DMS153 treated with DMSO at 0.1 percent for 48 hours (cell line): ENCODE results near the gene AUTS2.

ENCODE experiments used
- DNase-seq: peaks from one replicate; lab custom pipeline; 2025; ENCODE audit not compliant: unreplicated experiment; lab: John Stamatoyannopoulos, UW

AUTS2 gene

DNA sequence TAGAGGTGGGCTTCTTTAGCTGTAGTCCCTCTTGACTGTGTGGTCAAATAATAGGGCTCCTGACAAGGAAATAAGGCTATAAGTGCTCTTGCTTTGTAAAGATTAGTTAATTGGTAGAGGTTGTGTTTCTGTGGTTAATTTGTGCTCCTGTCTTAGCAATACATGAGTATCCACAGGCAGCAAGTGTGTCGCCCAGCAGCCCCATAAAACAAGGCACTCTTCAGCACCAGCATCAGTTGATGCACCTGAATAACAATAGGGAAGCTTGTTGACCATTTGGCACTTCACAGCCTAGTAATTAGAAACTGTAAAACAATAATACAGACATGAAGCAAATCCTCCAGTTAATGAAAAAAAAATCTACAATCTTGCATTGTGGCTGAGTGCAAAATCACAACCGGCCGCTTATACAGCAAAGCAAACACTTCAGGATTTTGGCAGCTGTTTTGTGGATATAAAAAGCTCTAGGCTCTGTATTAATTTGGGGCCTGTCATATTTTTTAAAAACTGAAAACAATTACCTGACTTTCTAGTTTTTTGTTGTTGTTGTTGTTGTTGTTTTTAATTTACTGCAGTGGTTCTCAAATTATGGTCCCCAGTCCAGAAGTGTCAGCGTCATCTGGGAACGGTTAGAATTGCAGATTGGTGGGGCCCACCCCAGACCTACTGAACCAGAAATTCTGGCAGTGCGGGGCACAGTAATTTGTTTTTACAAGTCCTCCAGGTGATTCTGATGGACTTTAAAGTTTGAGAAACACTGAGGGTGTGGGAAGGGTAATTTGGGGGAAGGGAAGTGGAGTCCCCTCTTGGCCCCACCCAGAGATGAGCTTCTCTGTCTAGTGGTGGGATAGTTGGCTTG, 56.8 kb downstream of the AUTS2 start:
- DNase-seq: peak; percentile 69

DNA sequence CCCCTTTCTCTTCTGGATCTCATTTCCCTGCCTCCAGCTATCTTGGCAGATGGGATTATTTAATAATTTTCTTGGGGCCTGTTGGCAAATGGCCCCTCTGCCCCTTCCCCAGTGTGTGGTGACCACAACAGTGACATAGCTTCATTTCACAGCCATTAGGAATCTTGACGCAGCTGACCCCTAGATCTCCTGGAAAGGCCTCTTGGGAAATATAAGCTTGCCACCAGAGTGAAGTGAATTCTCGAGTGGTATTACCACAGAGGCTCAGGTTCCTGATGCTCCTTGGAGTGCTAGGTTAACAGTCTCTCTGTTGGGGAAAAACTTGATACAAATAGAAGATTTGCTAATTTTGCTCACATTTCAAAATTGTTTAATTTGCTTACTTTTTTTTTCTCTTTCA, 57.8 kb downstream of the AUTS2 start:
- no peak for DNase-seq

DNA sequence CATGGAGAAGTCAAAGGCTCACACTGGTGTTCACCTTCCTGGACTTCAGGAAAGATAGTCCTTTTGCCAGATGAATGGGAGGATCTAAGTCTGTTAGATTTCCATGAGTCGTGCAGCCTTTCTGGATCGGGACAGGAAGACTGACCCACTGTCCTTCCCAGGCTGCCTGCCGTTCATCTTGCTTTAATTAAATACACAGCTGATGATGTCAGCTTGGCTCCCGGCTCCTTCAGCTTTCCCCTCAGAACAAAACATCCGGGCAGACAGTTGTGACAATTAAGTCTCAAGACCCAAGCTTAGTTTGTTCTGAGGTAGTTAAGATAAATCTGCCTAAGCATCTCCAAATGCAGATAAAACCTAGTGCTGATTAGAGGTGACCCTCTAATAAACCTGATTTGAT, 58.6 kb downstream of the AUTS2 start:
- DNase-seq: no peak

DNA sequence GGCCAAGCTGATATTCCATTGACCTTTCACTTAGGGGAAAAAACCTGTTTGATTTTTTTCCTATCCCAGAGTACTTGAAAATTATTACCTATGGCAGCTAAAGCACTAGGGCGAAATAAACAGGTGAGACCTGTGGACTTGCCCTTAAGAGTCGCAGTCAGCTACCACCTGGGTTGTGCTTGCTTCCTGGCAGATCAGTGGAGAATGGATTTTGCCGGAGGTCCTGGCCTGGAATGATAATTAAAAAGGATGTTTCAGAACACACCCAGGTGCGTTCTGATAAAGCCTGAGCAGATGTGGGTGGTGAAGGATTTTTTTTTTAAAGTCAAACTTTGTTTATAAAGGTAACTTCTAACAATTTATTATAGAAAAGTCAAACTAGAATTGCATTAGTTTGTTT, 59.1 kb downstream of the AUTS2 start:
- peak; percentile 41 for DNase-seq

DNA sequence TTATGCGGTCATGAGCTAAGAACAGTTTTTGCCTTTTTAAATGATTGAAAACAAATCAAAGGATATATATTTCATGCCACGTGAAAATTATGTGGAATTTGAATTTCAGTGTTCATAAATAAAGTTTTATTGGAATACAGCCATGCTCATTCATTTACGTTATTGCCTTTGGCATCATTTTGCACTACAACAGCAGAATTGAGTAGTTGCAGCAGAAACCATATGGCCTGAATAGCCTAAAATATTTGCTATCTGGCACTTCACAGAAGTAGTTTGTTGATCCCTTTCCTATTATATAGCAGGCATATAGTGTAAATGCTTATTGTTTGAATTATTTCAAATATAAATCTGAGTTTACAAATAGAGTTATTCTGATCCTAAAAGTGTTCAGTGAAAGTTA, 59.7 kb downstream of the AUTS2 start:
- DNase-seq: no peak

DNA sequence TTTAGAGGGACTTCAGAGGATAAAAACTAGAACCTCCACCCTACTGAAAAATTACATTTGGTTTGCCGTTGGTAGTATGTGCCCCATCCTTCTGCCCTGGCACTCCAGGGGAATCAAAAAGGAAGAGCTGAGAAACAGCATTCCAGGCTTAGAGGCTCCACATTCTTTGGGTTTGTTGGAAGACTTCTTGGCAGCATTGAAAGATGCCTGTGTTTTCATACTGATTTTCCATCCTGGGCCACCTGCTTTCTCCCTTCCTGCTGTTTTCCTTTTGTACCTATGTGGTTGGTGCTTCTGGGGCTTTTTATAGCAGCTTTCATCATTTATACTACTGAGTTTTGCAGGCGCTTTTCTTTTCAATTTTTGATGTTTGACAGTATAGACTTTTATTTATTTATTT, 61.7 kb downstream of the AUTS2 start:
- no peak for DNase-seq

DNA sequence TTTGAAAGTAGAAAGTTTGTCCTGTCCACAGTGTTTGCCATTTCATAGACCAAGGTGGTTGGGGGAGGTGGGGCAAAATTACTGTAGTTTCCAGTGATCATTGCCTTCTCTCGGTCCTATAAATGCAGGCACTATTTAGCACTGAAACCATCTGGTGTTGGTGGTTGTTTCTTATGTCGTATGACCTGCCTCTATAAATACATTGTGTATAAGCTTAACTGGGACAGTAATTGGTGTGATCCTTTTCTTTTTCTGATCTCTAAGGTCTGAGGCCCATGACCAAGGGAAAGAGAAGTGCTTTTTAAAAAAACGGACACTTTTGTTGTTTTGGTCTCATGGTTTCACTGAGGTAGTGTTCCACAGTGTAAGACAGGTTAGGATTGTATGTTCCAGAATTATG, 63.1 kb downstream of the AUTS2 start:
- no peak for DNase-seq

DNA sequence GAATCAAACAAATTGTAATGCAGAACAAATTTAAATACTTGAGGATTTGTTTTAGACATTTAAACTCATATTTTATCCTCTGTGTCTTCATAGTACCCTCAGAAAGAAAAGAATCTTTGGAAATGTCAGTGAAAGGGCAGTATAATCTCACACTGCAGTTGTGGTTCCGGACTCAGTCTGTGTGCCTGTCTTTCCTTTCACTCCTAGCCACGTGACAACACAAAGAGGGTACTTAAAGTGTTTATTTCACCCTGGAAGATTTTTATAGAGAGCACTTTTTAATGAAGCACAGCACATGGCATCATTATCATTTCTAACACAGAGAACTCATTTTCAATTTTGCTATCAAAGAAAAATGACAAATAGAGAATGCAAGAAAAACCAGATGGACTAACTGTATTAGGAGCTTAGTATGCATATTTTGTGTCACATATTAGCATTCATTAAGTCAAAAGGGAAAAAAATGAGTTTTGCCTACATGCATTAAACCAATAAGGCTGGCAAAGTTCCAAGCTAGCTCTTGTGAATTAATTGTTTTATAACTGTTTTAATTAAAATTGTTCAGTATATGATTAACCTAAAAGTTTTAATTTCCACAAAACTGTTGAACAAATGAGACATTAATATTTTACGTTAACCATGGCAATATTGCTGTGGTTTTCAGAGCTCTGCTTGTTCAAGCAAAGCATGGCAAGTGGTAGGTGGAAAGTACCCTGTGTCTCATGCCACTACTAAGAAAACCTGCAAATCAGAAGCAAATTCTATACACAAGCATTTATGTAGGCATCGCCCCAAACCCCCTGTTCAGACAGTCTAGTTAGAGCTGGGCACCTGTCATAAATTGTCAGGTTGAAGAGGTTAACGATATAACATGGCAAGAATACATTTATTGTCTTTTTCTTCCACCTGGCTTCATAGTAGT, 65.9 kb downstream of the AUTS2 start:
- DNase-seq: no peak

DNA sequence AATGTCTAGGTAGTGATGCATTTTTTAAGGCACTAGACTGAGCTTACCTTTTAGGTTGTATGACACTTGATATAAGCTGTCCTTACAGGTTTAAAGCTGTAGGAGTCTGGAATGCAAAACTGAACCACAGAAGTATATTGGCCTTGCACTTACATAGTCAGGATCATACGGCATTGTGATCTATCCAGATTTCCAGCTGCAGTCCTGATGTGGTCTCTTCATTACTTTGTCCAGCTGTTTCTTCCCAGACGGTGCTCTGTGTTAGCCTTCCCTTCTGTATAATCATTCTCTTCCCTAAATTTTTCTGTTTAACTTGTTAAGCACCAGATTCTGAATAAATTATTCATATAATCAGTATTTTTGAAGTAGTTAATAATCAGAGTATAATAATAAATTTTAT, 67.1 kb downstream of the AUTS2 start:
- DNase-seq: no peak

DNA sequence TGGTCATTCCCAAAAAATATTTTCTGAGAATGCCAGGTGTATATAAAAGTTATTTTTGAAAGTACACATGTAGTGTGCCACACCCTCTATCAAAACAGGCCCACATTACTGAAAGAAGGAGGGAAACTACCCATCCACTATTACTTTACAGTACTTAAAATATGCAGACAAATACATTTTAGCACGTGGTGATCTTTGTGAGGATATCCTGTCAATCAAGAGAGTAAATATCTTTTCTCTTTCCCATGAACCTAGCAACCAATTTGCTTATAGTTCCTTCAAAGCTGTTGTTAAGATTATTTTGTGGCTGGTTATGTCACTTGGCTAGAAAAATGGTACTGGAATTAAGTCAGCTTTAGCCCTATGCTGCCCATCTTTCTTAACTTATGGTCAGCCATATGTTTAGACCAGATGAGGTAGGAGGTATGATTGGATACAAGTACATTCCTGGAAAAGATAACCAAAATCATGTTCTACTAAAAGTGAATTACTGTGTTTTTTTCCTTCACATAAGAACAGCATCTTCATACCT, 70.1 kb downstream of the AUTS2 start:
- DNase-seq: no peak

DNA sequence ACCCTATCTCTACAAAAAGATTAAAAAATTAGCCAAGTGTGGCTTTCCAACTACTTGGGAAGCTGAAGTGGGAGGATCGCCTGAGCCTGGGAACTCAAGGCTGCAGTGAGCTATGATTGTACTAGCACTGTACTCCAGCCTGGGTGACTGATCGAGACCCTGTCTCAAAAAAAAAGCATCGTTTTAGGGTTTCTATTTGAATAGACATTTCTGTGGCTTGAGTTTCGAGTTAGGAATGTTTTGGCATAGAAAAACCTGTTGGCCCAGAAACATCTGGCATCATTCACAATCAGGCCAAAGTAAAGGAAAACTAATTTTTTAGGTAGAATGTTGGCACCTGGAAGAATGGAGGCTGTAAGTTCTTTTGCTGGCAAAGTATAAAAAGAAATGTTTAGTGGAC, 72.4 kb downstream of the AUTS2 start:
- no peak for DNase-seq

DNA sequence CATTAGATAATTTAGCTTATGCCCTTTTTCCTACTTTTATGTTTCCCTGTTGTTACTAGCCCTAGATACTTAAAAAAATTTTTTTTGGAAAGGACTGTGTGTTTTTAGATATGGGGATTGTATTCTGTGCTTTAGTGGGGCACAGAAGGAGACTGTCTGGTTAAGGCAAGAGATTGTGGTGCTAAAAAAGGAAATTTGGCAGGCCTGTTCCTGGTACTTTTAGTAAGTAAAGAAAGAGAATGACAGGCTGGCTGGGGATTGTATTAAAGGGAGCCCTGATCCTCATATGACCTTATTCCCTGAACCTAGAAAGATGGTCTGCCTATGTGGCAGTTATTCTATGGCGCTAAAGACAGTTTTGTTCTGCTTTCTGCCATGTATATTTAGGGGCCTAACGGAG, 74.8 kb downstream of the AUTS2 start:
- no peak for DNase-seq

DNA sequence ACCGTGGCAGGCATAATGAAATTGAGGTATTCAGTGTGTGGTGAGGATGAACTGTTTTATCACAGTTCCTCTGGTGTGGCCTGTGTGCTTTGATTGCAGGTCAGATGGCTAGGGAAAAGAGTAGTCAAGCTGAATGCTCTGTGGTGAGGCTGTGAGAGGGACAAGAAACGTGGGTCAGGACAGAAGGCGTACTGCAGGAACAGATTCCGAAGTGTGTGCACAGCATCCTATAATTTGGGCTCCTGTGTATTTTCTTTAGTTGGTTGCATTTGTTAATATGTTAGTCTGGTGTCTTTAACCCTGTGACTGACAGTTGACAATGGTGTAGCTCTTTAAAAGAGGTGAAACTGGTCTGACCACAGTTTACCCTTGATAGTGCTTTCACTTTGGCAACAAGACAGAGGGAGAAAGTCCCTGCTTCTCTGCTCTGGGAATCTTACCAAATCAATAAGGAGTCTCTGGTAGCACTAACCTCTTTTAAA, 76.5 kb downstream of the AUTS2 start:
- no peak for DNase-seq

DNA sequence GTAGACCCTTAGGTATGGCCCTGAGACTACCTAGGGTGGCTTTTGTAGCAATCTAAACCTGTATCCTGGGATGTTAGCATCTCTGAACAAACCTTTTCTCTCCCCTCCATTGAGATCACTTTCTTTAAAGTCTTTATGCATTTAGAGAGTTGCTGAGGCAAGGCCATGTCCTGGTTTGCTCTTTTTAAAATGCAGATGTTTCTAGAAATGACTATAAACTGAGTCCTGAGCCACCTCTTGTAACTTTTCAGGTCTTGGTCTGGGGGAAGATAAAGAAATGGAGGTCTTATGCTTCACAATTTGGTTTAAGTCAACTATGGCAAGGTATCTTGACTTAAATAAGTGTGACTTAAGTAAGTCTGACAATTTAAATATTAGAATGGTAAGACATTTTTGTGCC, 78.0 kb downstream of the AUTS2 start:
- no peak for DNase-seq

DNA sequence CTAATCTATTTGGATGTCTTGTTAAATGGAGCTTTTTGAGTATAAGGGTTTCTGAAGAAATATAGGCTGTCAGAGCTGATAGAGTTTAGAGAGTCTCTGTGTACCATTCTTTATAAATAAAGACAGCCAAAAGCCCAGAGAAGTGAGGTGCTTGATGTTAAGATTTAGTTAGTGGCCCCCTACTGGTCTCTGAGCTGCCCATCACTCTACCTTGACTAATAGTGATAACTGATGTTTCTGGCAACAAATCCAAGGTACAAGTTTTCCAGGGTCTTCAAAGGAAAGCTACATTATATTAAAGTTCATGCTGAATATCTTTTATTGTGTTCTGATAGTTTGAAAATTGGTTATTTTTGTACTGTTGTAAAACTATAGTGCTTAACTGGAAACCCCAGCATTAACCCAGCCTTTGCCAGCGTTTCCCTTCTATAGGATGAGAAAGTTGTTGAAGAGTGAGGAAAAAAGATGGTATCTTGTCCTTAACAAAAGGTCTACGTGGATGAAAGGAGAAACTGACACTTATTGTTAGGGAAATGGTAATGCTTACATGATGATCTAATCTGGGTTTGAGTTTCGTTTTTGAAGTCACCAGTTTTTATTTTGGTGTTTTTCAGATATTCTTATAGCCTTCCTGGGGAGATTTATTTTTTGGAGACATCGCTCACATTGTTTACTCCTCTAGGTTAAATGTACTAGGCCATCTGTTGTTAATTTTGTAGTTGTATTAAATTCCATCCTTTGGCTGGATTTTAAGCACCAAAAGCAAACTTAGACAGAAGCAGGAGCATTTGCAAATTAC, 79.0 kb downstream of the AUTS2 start:
- DNase-seq: no peak

DNA sequence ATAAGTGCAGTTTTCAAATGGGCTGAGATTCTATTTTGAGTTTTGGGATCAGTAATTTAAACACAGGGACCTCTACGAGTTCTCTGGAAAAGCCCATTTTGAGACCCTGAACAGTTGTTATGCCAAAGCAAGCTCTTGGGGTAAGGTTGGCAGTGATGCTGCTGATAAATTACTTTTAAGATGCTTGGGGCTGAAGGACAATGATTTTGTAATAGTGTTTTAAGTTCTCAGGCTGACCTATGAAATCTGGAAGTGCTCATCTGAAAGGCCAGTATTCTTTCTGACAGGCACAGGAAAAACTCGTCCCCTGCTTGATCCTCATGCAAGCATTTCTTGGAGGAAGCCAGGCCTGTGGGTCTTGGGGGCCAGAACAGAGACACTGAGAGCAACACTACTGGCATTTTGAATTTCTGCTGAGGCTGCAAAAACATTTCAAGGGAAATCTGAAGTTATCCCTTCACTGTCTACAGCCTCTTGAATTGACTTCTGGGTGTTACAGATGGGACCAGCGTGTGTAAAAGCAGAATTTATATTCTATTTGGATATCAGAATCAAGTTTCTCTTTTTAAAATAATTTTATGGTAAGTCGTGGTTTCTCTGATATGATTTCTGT, 79.7 kb downstream of the AUTS2 start:
- no peak for DNase-seq

DNA sequence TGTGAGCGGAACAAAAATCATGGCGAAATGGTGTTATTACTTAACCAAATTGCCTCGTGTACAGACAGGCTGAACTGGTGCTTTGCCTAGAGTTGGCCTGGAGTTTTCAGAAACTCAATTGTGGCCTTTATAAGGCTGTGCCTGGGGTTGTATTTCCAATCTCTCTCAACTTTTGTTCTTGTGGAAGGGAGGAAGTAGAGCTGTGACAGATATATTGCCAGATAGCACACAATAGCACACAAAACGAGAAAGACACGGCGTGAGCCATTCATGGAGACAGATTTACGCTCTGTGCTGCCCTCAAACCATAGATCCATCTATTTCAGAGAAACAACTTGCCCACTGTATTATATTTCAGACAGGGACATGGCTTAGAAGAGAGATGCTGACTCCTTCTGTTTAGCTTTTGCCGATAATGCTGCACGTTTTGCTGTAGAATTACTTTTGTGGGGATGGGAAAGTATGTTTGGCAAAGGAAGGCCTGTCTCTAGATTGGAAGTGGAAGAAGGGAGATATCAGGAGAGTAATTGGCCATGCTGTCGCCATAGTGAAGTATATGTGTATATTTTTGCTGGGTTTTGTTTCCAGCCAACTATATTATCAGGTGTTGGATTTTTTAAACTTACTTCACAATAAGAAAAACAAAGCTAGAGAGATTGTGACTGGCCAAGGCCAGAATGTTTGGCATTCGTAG, 80.4 kb downstream of the AUTS2 start:
- peak; percentile 59 for DNase-seq

DNA sequence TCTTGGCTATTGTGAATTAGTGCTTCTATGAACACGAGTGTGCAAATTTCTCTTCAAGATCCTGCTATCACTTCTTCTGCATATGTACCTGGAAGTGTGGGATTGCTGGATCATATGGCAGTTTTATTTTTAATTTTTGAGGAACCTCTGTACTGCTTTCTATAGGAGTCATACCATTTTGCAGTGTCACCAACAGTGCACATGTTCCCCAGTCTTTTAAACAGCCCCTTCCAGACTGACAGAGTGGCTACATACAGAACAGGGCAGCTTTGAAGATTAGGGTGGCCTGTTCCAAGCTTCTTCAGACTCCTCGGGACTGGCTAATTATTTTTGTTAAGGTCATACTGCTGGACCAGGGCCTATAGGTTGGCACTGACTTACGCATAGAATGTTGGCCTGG, 82.9 kb downstream of the AUTS2 start:
- DNase-seq: no peak

DNA sequence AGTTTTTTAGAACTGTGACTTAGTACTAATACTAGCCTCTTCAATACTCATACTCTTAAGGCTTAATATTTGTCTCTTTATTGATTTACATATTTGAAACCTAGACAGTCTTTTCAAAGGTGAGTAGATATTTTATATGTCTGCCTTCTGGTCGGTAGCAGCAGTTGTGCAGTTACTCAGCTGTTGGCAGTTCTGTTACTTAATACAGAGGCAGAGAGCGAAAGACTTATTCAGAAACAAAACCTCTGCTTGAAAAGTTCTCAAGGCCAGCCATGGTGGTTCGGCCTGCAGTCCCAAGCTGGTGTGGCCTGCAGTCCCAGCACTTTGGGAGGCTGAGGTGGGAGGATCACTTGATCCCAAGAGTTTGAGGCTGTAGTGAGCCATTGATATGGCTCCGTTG, 84.2 kb downstream of the AUTS2 start:
- DNase-seq: no peak

DNA sequence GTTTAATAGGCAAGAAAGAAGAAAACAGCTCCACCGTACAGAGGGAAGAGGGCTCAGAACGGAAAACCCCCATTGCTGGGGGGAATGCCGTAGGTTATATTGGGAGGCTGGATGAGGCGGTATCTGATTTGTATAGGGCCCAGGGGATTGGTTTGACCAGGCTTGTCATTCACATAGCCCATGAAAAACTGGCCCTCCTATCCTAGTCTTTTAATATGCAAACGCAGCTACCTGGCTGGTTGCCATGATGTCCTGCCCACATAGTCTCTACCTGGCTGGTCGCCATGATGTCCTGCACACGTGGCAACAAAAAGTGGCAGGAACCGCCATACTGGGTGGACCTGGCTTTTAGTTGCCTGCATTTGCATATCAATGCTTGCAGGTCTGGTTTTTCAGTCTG, 84.7 kb downstream of the AUTS2 start:
- peak; percentile 34 for DNase-seq
